HG03342 (cell line): Measurements from ENCODE around the gene ZFP36.
"Not testable (repeated sequence)": the region's sequence is repeated elsewhere in the genome, so short reads cannot be mapped to it uniquely, and the experiment has no call there.

Experiments used
- ATAC-seq: cut with Tn5 transposase; IDR thresholded peaks from one replicate; pipeline ENCODE4 v1.9.1; 2021; ENCODE audit warnings: mild to moderate bottlenecking, moderate library complexity; ENCODE audit not compliant: unreplicated experiment

The ZFP36 gene

GRCh38 chr19:39435499-39436349 is 29.1 kb downstream of the ZFP36 start, which contains the start of gene RPS16:
RPS16 (minus strand) TSS chr19:39435949; CDS start chr19:39435895, 54 bp downstream.
- peak; percentile 69 for ATAC-seq

- ATAC-seq, result no peak
These were observed 29.7 kb downstream of the ZFP36 start for GRCh38 chr19:39436350-39436716.

GRCh38 chr19:39438270-39438934 is 31.8 kb downstream of the ZFP36 start:
- ATAC-seq, result no peak

- no peak for ATAC-seq
These were observed 38.0 kb downstream of the ZFP36 start for GRCh38 chr19:39444598-39445195.

- peak; percentile 83 for ATAC-seq
These were observed 38.8 kb downstream of the ZFP36 start, which contains the start of gene SUPT5H for GRCh38 chr19:39445196-39446111. SUPT5H (plus strand) TSS chr19:39445582; CDS start chr19:39445891, 309 bp downstream.

GRCh38 chr19:39446365-39447084 is 39.9 kb downstream of the ZFP36 start:
- ATAC-seq, result no peak

- ATAC-seq, result no peak
These were observed 41.6 kb downstream of the ZFP36 start for GRCh38 chr19:39448271-39448670.

GRCh38 chr19:39449116-39449797 is 42.6 kb downstream of the ZFP36 start:
- no peak for ATAC-seq

GRCh38 chr19:39451257-39451656 is 44.6 kb downstream of the ZFP36 start:
- not testable (repeated sequence) for ATAC-seq
